GM12878 (cell line): Measurements from ENCODE around the gene FGF12. TPM values are rescaled to one million over a fixed set of nuclear protein-coding genes. Genes with fewer than 3 reads are reported as not detected.

Experiments used
- ATAC-seq: fragments of 200-7000 bp; cut with Tn5 transposase; 3 replicates; pipeline ENCODE4 v1.9.1; 2020; ENCODE audit warnings: mild to moderate bottlenecking, moderate library complexity
- BruUV-seq: library from RNA; stranded (reverse); fragments of 400-500 nt; replicated peaks from 2 replicates; lab custom pipeline; 2021; lab: Mats Ljungman, UMichigan
- CTCF ChIA-PET: fragments of 300-600 bp; sonication (Branson Sonifier 250); formaldehyde crosslinking; extraction: SDS; loops from one replicate; lab custom pipeline; 2021; ENCODE audit warnings: inconsistent platforms; lab: Yijun Ruan, JAX
- POLR2A ChIA-PET: fragments of 350-600 bp; formaldehyde crosslinking; extraction: SDS; loops from one replicate; lab custom pipeline; 2021; ENCODE audit warnings: inconsistent platforms; lab: Charles Lee
- RAD21 ChIA-PET: fragments of 300-600 bp; sonication (Branson Sonifier 250); formaldehyde crosslinking; loops from one replicate; lab custom pipeline; 2023; ENCODE audit warnings: antibody characterized with exemption; ENCODE audit not compliant: unreplicated experiment; lab: Charles Lee
- SMC1A ChIA-PET: fragments of 300-600 bp; sonication (Branson Sonifier 250); formaldehyde crosslinking; loops from one replicate; lab custom pipeline; 2023; ENCODE audit not compliant: unreplicated experiment, uncharacterized antibody; lab: Charles Lee
- DNase-seq: peaks from one replicate; pipeline ENCODE4 v3.0.0-alpha.2; 2011; ENCODE audit warnings: low read depth, low spot score
- FAIRE-seq: peaks from 3 replicates; lab custom pipeline; 2011; peaks lifted over from hg19 to GRCh38; lab: Jason Lieb, UNC
- H2AFZ ChIP-seq: 2 replicates; pipeline ENCODE4 v1.6.0; 2011; ENCODE audit warnings: low read depth, low read length, control low read depth; ENCODE audit not compliant: control insufficient read depth
- H3K27ac ChIP-seq: 2 replicates; pipeline ENCODE4 v1.5.1; 2011; ENCODE audit warnings: control low read depth; ENCODE audit not compliant: control insufficient read depth, insufficient read depth
- H3K27me3 ChIP-seq, 2 experiments: replicated peaks in 1 of 2; 2 replicates each; pipeline versions ENCODE4 v1.6.0 to v1.6.1; 2011; ENCODE audit warnings: low read length in 1 of 2; ENCODE audit not compliant: control insufficient read depth in 2 of 2, insufficient read depth in 2 of 2
- H3K36me3 ChIP-seq, 2 experiments: 2 replicates each; pipeline ENCODE4 v1.5.1; 2011; ENCODE audit warnings: low read length in 1 of 2; ENCODE audit not compliant: control insufficient read depth in 2 of 2, insufficient read depth in 2 of 2
- H3K4me1 ChIP-seq: 2 replicates; pipeline ENCODE4 v1.6.1; 2011; ENCODE audit warnings: mild to moderate bottlenecking, low read length, moderate library complexity, mixed read lengths; ENCODE audit not compliant: control insufficient read depth, insufficient read depth
- H3K4me2 ChIP-seq: 2 replicates; pipeline ENCODE4 v1.6.0; 2011; ENCODE audit warnings: control low read depth; ENCODE audit not compliant: control insufficient read depth, insufficient read depth
- H3K4me3 ChIP-seq: fragments of 200-600 bp; sonication (generic); 2 replicates; pipeline ENCODE4 v1.5.1; 2016
- H3K79me2 ChIP-seq: 2 replicates; pipeline ENCODE4 v1.6.0; 2011; ENCODE audit warnings: low read length; ENCODE audit not compliant: control insufficient read depth, insufficient read depth
- H3K9ac ChIP-seq: 2 replicates; pipeline ENCODE4 v1.8.0; 2011; ENCODE audit warnings: low read length, control low read depth, mixed read lengths; ENCODE audit not compliant: control insufficient read depth, insufficient read depth
- H3K9me3 ChIP-seq: replicated peaks from 3 replicates; pipeline ENCODE4 v1.5.1; 2011; ENCODE audit warnings: mild to moderate bottlenecking, low read length; ENCODE audit not compliant: control insufficient read depth, insufficient read depth
- H4K20me1 ChIP-seq: 2 replicates; pipeline ENCODE4 v1.6.0; 2011; ENCODE audit not compliant: control insufficient read depth, insufficient read depth
- CBX5 ChIP-seq: sonication (generic); IDR thresholded peaks from 2 replicates; pipeline ENCODE4 v1.6.1; 2016; ENCODE audit warnings: low read depth, moderate library complexity, mild to moderate bottlenecking, inconsistent platforms
- CHD1 ChIP-seq: IDR thresholded peaks from 2 replicates; pipeline ENCODE4 v1.6.1; 2012; ENCODE audit warnings: low read depth, low read length, improper control_type of control experiment
- PRDM15 ChIP-seq: fragments of 450-650 bp; formaldehyde crosslinking; IDR thresholded peaks from 2 replicates; pipeline ENCODE4 v1.4.0; 2020; ENCODE audit warnings: mild to moderate bottlenecking, moderate library complexity
- SIX5 ChIP-seq: IDR thresholded peaks from 2 replicates; pipeline ENCODE4 v1.6.1; 2011; ENCODE audit warnings: mild to moderate bottlenecking, low read depth, low read length, moderate library complexity; ENCODE audit not compliant: severe bottlenecking
- ZBTB33 ChIP-seq: fragments of 450-650 bp; IDR thresholded peaks from 2 replicates; pipeline ENCODE4 v1.6.1; 2017; ENCODE audit warnings: mild to moderate bottlenecking
- WGBS: methylation state at CpG from one replicate; pipeline ENCODE4 v1.1.6; 2016; ENCODE audit warnings: low lambda C conversion rate; ENCODE audit not compliant: insufficient replicate concordance, insufficient coverage; ENCODE audit errors: missing lambda C conversion rate; 5-methylcytosine and 5-hydroxymethylcytosine counted together
- in situ Hi-C: fragments of 300-500 bp; cut with MboI; formaldehyde crosslinking; loops from 9 replicates; pipeline ENCODE4 v1.14.3; 2018; ENCODE audit warnings: mixed read lengths
- intact Hi-C: fragments of 100-400 bp; cut with micrococcal nuclease; formaldehyde crosslinking; loops from one replicate; pipeline ENCODE4 v1.14.2; 2022; ENCODE audit not compliant: unreplicated experiment
- polyA plus RNA-seq, 11 experiments: library from polyadenylated mRNA; depleted of rRNA in 4 of 11; unstranded in 6 of 11; stranded (reverse) in 5 of 11; fragments of >200 nt; fragmentation: Nextera tagmentation in 4 of 11; fragmentation: Illumina TruSeq in 1 of 11; extraction: Ambion mirVana in 4 of 11; extraction: Trizol in 1 of 11; gene quantifications; 1 replicate in 1 of 11; 2 replicates in 10 of 11; pipeline versions ENCODE4 v1.2.1 to v1.2.3, GENCODE V29; 2011 to 2016; ENCODE audit warnings: inconsistent platforms in 2 of 11, missing spikeins in 2 of 11, low read depth in 1 of 11
- total RNA-seq, 4 experiments: library from RNA; depleted of rRNA in 3 of 4; stranded (reverse); fragments of >200 nt in 3 of 4; fragmentation: Illumina TruSeq in 1 of 4; extraction: Trizol in 1 of 4; gene quantifications; 2 replicates each; pipeline versions ENCODE4 v1.2.1 to v1.2.3, GENCODE V29; 2013 to 2021

The FGF12 gene
- total and polyA plus RNA-seq, 10 of the 15 experiments (the other 5 are each of a cell fraction or from before 2014, with no cell fraction given): 0.03 to 0.43 (median 0.13) TPM; not detected in 7

GRCh38 chr3:192129586-192129985, 597.8 kb downstream of the FGF12 start:
- no peak for FAIRE-seq
- intact Hi-C loops (loop anchor here (10.0 kb wide), 1 partner anchor 715 kb away; no protein-coding TSS in a partner anchor), in situ Hi-C loops (no loop called here)
- no peak for DNase-seq
- WGBS: 100% methylated on average over 1 of the region's 1 CpG
- no peaks in the 10 kb centered on the region; the same call in 1 of the 2 replicates for H3K4me1 ChIP-seq
- no peak overlapping the region for H3K9ac ChIP-seq
- H3K4me3 ChIP-seq: no peak overlapping the region
- no peaks in the 10 kb centered on the region; the same call in 2 of the 3 replicates for H3K9me3 ChIP-seq
- ChIA-PET POLR2A (interaction anchor here (0.7 kb wide), 1 partner anchor 985 kb away, joined by 8 read pairs; no protein-coding TSS in a partner anchor), CTCF (interaction anchor here (0.6 to 3.0 kb wide), 5 partner anchors 10 to 1616 kb away, joined by 3 to 11 read pairs (median 4); no protein-coding TSS in a partner anchor), SMC1A (interaction anchor here (0.7 to 1.7 kb wide), 9 partner anchors 9 to 91 kb away, joined by 3 to 6 read pairs (median 3); no protein-coding TSS in a partner anchor), RAD21 (interaction anchor here (0.8 to 3.1 kb wide), 4 partner anchors 10 to 87 kb away, joined by 3 to 10 read pairs (median 6); no protein-coding TSS in a partner anchor)
- BruUV-seq: no TSS peak
- no peak overlapping the region for H3K27ac ChIP-seq
- H3K27me3 ChIP-seq: no peaks in the 10 kb centered on the region
- H3K79me2 ChIP-seq: no peaks in the 10 kb centered on the region
- no peak for ATAC-seq
- no peak overlapping the region for H2AFZ ChIP-seq
- no peaks in the 10 kb centered on the region for H3K36me3 ChIP-seq
- no peak for TF ChIP-seq SIX5
- TF ChIP-seq PRDM15 (CRISPR knock-in tag): no peak
- no peak for TF ChIP-seq CHD1
- TF ChIP-seq CBX5: no peak
- no peak for TF ChIP-seq ZBTB33
- H4K20me1 ChIP-seq: no peaks in the 10 kb centered on the region
- H3K4me2 ChIP-seq: no peak overlapping the region
